Measurements from ENCODE around the gene KPNA3. TPM values are rescaled to one million over a fixed set of nuclear protein-coding genes. Genes with fewer than 3 reads are reported as not detected.
"Not testable (repeated sequence)": the region's sequence is repeated elsewhere in the genome, so short reads cannot be mapped to it uniquely, and the experiment has no call there.

KPNA3 gene
- total RNA-seq, 1 donor from 2014 or later = 46.6 TPM

- Mint-ChIP-seq H3K36me3 (ENCODE audit: unreplicated experiment) (no peaks in the 10 kb centered on the region), H3K27ac (ENCODE audit: unreplicated experiment) (no peak overlapping the region), H3K27me3 (ENCODE audit: unreplicated experiment) (no peaks in the 10 kb centered on the region), H3K4me1 (ENCODE audit: low read depth, unreplicated experiment) (no peaks in the 10 kb centered on the region), H3K4me3 (ENCODE audit: unreplicated experiment) (no peak overlapping the region), H3K9me3 (ENCODE audit: unreplicated experiment) (no peaks in the 10 kb centered on the region)
- no peak for TF ChIP-seq CTCF (IDR thresholded peaks at IDR 0.05; ENCODE audit: partially characterized antibody, unreplicated experiment)
- no peak for DNase-seq
Observed at GRCh38 chr13:49810567-49811526, 18.4 kb upstream of the KPNA3 start.

GRCh38 chr13:49807681-49808080 lies 15.2 kb upstream of the KPNA3 start:
- Mint-ChIP-seq H3K36me3 (ENCODE audit: unreplicated experiment) (no peaks in the 10 kb centered on the region), H3K9me3 (ENCODE audit: unreplicated experiment) (no peaks in the 10 kb centered on the region), H3K4me1 (ENCODE audit: low read depth, unreplicated experiment) (no peaks in the 10 kb centered on the region), H3K4me3 (ENCODE audit: unreplicated experiment) (no peak overlapping the region), H3K27ac (ENCODE audit: unreplicated experiment) (no peak overlapping the region), H3K27me3 (ENCODE audit: unreplicated experiment) (no peaks in the 10 kb centered on the region)
- TF ChIP-seq CTCF (IDR thresholded peaks at IDR 0.05; ENCODE audit: partially characterized antibody, unreplicated experiment) = no peak
- no peak for DNase-seq

GRCh38 chr13:49806126-49806536 lies 13.6 kb upstream of the KPNA3 start:
- H3K4me1 Mint-ChIP-seq (ENCODE audit: low read depth, unreplicated experiment) = no peaks in the 10 kb centered on the region
- no peak for TF ChIP-seq CTCF (IDR thresholded peaks at IDR 0.05; ENCODE audit: partially characterized antibody, unreplicated experiment)

GRCh38 chr13:49803047-49803446 lies 10.6 kb upstream of the KPNA3 start:
- H3K27ac Mint-ChIP-seq (ENCODE audit: unreplicated experiment); H3K9me3 Mint-ChIP-seq (ENCODE audit: unreplicated experiment); H3K36me3 Mint-ChIP-seq (ENCODE audit: unreplicated experiment); H3K4me3 Mint-ChIP-seq (ENCODE audit: unreplicated experiment); H3K27me3 Mint-ChIP-seq (ENCODE audit: unreplicated experiment); H3K4me1 Mint-ChIP-seq (ENCODE audit: low read depth, unreplicated experiment); DNase-seq: not testable (repeated sequence)

More at GRCh38 chr13:49806126-49806536, 13.6 kb upstream of the KPNA3 start:
- no peaks in the 10 kb centered on the region for H3K36me3 Mint-ChIP-seq (ENCODE audit: unreplicated experiment)
- no peaks in the 10 kb centered on the region for H3K27me3 Mint-ChIP-seq (ENCODE audit: unreplicated experiment)
- no peaks in the 10 kb centered on the region for H3K9me3 Mint-ChIP-seq (ENCODE audit: unreplicated experiment)
- H3K4me3 Mint-ChIP-seq (ENCODE audit: unreplicated experiment) = no peak overlapping the region
- no peak overlapping the region for H3K27ac Mint-ChIP-seq (ENCODE audit: unreplicated experiment)
- no peak for DNase-seq

GRCh38 chr13:49802426-49802825 lies 9.9 kb upstream of the KPNA3 start:
- DNase-seq = no peak
- no peaks in the 10 kb centered on the region for H3K36me3 Mint-ChIP-seq (ENCODE audit: unreplicated experiment)
- no peaks in the 10 kb centered on the region for H3K4me1 Mint-ChIP-seq (ENCODE audit: low read depth, unreplicated experiment)
- no peak overlapping the region for H3K4me3 Mint-ChIP-seq (ENCODE audit: unreplicated experiment)
- H3K27ac Mint-ChIP-seq (ENCODE audit: unreplicated experiment) = no peak overlapping the region
- TF ChIP-seq CTCF (IDR thresholded peaks at IDR 0.05; ENCODE audit: partially characterized antibody, unreplicated experiment) = no peak
- H3K27me3 Mint-ChIP-seq (ENCODE audit: unreplicated experiment) = peaks cover 2% of the 10 kb centered on the region
- H3K9me3 Mint-ChIP-seq (ENCODE audit: unreplicated experiment) = peaks cover 1% of the 10 kb centered on the region

All from glutamatergic neuron (in vitro differentiated cells).